ENCODE measurements around the gene RNF34.

DNA sequence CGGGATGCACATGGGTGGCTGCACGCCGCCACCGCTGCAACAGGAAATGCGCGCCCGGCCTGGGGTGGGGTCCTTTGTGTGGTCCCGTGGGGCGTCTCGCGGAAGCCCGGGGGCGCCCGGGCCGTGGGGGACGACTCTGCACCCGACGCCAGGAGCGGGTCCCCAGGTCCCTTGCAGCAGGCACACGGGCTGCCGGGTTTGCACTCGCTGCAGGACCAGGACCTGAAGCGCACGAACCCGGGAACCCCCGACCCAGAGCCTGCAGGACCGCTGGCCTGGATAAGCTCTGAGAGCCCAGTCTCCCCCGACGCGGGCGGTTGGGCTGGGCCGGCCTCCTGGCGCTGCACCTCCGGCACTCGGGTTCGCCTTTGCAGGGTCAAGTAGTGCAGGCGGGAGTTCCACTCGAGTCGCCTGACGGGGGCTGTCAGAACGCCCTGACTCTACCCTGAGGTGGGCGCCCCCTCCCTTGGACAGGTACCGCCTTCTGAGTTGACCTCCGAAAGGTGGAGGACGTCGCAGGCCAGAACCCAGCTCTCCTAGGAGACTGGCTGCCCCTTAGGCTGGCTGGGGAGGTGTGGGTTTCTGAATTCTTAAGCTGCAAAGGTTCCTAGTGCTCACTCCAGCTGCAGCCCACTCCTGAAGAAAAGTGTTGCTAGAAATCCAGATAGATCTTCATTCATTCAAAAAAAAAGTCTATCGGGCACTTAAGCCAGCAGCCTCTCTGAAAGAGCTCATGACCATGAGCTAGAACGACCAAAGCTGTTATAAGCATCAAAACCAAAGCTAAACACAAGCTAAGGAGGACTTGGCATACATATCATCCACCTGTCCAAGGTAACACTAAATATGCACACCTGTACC lies 68.0 kb downstream of the RNF34 start:
- no peak for TF ChIP-seq POLR2A (IDR thresholded peaks at IDR 0.05)
- no peak for TF ChIP-seq CTCF (IDR thresholded peaks at IDR 0.05)

Data from Peyer's patch (tissue), 4 donors.